ENCODE measurements around the gene OPCML. TPM values are rescaled to one million over a fixed set of nuclear protein-coding genes. Genes with fewer than 3 reads are reported as not detected.

OPCML gene
- total and polyA plus RNA-seq, 2 of the 13 experiments (the other 11 are each of a cell fraction or from before 2014, with no cell fraction given): not detected

GRCh38 chr11:132858223-132858622, 674.1 kb downstream of the OPCML start:
- FAIRE-seq (no peak), ATAC-seq (no peak), DNase-seq (ENCODE audit: low spot score) (no peak)
- Histone ChIP-seq H4K20me1 (ENCODE audit: insufficient read depth, low read length) (no peaks in the 10 kb centered on the region), H2AFZ (ENCODE audit: low read length) (no peak overlapping the region), H3K4me1 (ENCODE audit: insufficient read depth, low read length) (no peaks in the 10 kb centered on the region), H3K9me3 (ENCODE audit: low read length) (peaks cover 12% of the 10 kb centered on the region; the same call in 1 of the 2 replicates), H3K4me2 (ENCODE audit: low read depth, low read length) (no peak overlapping the region), H3K36me3 (replicated peaks in 1 of 2; ENCODE audit: control insufficient read depth in 1 of 2, insufficient read depth in 2 of 2, low read length in 2 of 2) (no peaks in the 10 kb centered on the region), H3K27me3 (ENCODE audit: control insufficient read depth in 1 of 2, insufficient read depth in 2 of 2, low read length in 2 of 2) (0 out of 5 replicates have a peak, but pooled peaks cover 0 to 3% of the 10 kb centered on the region in 2 experiments), H3K79me2 (ENCODE audit: insufficient read depth, low read length) (no peaks in the 10 kb centered on the region), H3K27ac (ENCODE audit: extremely low read length, insufficient read depth, low read length) (no peak overlapping the region), H3K4me3 (replicated peaks in 1 of 3; ENCODE audit: insufficient read depth in 1 of 3, low read depth in 2 of 3, low read length in 3 of 3) (no peak overlapping the region), H3K9ac (ENCODE audit: insufficient read depth, low read depth, low read length) (no peak overlapping the region)
- TF ChIP-seq TGIF2 (CRISPR knock-in tag; IDR thresholded peaks at IDR 0.05): no peak
- TF ChIP-seq ZNF772 (CRISPR knock-in tag; IDR thresholded peaks at IDR 0.05): no peak
- TF ChIP-seq RBAK (CRISPR knock-in tag; IDR thresholded peaks at IDR 0.05): no peak
- TF ChIP-seq, protein P1, sequence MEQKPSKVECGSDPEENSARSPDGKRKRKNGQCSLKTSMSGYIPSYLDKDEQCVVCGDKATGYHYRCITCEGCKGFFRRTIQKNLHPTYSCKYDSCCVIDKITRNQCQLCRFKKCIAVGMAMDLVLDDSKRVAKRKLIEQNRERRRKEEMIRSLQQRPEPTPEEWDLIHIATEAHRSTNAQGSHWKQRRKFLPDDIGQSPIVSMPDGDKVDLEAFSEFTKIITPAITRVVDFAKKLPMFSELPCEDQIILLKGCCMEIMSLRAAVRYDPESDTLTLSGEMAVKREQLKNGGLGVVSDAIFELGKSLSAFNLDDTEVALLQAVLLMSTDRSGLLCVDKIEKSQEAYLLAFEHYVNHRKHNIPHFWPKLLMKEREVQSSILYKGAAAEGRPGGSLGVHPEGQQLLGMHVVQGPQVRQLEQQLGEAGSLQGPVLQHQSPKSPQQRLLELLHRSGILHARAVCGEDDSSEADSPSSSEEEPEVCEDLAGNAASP (CRISPR knock-in tag; IDR thresholded peaks at IDR 0.05; ENCODE audit: borderline replicate concordance): no peak
- TF ChIP-seq ATM (IDR thresholded peaks at IDR 0.05; ENCODE audit: borderline replicate concordance): no peak
- TF ChIP-seq ZNF143 (CRISPR knock-in tag; IDR thresholded peaks at IDR 0.05): no peak
- TF ChIP-seq SNAI1 (CRISPR knock-in tag; IDR thresholded peaks at IDR 0.05; ENCODE audit: borderline replicate concordance): no peak
- TF ChIP-seq, protein P2, sequence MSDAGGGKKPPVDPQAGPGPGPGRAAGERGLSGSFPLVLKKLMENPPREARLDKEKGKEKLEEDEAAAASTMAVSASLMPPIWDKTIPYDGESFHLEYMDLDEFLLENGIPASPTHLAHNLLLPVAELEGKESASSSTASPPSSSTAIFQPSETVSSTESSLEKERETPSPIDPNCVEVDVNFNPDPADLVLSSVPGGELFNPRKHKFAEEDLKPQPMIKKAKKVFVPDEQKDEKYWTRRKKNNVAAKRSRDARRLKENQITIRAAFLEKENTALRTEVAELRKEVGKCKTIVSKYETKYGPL (CRISPR knock-in tag; IDR thresholded peaks at IDR 0.05): no peak
- TF ChIP-seq ZNF138 (CRISPR knock-in tag; IDR thresholded peaks at IDR 0.05; ENCODE audit: low read depth): no peak
- no peak for TF ChIP-seq SETDB1 (CRISPR knock-in tag; IDR thresholded peaks at IDR 0.05; ENCODE audit: borderline replicate concordance)
- TF ChIP-seq, protein P3, sequence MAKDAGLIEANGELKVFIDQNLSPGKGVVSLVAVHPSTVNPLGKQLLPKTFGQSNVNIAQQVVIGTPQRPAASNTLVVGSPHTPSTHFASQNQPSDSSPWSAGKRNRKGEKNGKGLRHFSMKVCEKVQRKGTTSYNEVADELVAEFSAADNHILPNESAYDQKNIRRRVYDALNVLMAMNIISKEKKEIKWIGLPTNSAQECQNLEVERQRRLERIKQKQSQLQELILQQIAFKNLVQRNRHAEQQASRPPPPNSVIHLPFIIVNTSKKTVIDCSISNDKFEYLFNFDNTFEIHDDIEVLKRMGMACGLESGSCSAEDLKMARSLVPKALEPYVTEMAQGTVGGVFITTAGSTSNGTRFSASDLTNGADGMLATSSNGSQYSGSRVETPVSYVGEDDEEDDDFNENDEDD (CRISPR knock-in tag; IDR thresholded peaks at IDR 0.05; ENCODE audit: borderline replicate concordance): no peak
- no peak for TF ChIP-seq POLR2AphosphoS2 (IDR thresholded peaks at IDR 0.05; ENCODE audit: low read depth, low read length)
- TF ChIP-seq SAFB2 (CRISPR knock-in tag; IDR thresholded peaks at IDR 0.05; ENCODE audit: borderline replicate concordance, low read depth): no peak
- no peak for TF ChIP-seq ZSCAN21 (CRISPR knock-in tag; IDR thresholded peaks at IDR 0.05; ENCODE audit: borderline replicate concordance)
- TF ChIP-seq TCF7L2 (IDR thresholded peaks at IDR 0.05; ENCODE audit: low read depth, low read length): no peak
- TF ChIP-seq, protein P4, sequence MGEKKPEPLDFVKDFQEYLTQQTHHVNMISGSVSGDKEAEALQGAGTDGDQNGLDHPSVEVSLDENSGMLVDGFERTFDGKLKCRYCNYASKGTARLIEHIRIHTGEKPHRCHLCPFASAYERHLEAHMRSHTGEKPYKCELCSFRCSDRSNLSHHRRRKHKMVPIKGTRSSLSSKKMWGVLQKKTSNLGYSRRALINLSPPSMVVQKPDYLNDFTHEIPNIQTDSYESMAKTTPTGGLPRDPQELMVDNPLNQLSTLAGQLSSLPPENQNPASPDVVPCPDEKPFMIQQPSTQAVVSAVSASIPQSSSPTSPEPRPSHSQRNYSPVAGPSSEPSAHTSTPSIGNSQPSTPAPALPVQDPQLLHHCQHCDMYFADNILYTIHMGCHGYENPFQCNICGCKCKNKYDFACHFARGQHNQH (CRISPR knock-in tag; IDR thresholded peaks at IDR 0.05): no peak
- TF ChIP-seq CBFB (CRISPR knock-in tag; IDR thresholded peaks at IDR 0.05): no peak
- TF ChIP-seq, protein P5, sequence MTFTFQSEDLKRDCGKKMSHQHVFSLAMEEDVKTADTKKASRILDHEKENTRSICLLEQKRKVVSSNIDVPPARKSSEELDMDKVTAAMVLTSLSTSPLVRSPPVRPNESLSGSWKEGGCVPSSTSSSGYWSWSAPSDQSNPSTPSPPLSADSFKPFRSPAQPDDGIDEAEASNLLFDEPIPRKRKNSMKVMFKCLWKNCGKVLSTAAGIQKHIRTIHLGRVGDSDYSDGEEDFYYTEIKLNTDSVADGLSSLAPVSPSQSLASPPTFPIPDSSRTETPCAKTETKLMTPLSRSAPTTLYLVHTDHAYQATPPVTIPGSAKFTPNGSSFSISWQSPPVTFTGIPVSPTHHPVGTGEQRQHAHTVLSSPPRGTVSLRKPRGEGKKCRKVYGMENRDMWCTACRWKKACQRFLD (CRISPR knock-in tag; IDR thresholded peaks at IDR 0.05; ENCODE audit: borderline replicate concordance): no peak
- 0% methylated on average over 3 of the region's 5 CpGs for WGBS (ENCODE audit: low lambda C conversion rate)
- in situ Hi-C loops (cut with HindIII; ENCODE audit: extremely low pct_ligation_motif_present, low pct_unique_long_range_greater_than_20kb) (no loop called here), intact Hi-C loops (cut with micrococcal nuclease; ENCODE audit: unreplicated experiment) (no loop called here)
- CTCF ChIA-PET (ENCODE audit: low intra/inter-chr PET ratio, low total read pairs): no interaction called here
- no TSS peak for BruUV-seq (replicated peaks)
- POLR2A ChIA-PET: no interaction called here

Measured in HepG2 (cell line).